GM19328 (cell line): ENCODE results near the gene SYNGR3.
A peak's percentile ranks its signal among the peaks of the same experiment; 100 is the strongest.
"Not testable (repeated sequence)": the region's sequence is repeated elsewhere in the genome, so short reads cannot be mapped to it uniquely, and the experiment has no call there.

Source experiments
- ATAC-seq: cut with Tn5 transposase; IDR thresholded peaks from one replicate; pipeline ENCODE4 v1.9.1; 2021; ENCODE audit warnings: mild to moderate bottlenecking, moderate library complexity; ENCODE audit not compliant: unreplicated experiment

The SYNGR3 gene

GRCh38 chr16:1989209-1990100 lies at the start of gene SYNGR3:
SYNGR3 (plus strand) TSS chr16:1989970; CDS start chr16:1990103, 133 bp downstream.
- no peak for ATAC-seq

GRCh38 chr16:1940273-1941161 lies 49.3 kb upstream of the SYNGR3 start:
- no peak for ATAC-seq

GRCh38 chr16:1941162-1942046 lies 48.4 kb upstream of the SYNGR3 start:
- no peak for ATAC-seq

- no peak for ATAC-seq
Observed at GRCh38 chr16:1942047-1942809, 47.5 kb upstream of the SYNGR3 start.

GRCh38 chr16:1942810-1943726 lies 46.7 kb upstream of the SYNGR3 start, which contains the start of gene MSRB1:
MSRB1 (minus strand) TSS chr16:1943199; CDS start chr16:1943156, 43 bp downstream.
- peak; percentile 87 for ATAC-seq

GRCh38 chr16:1944612-1945199 lies 45.1 kb upstream of the SYNGR3 start:
- ATAC-seq, result no peak

- no peak for ATAC-seq
Observed at GRCh38 chr16:1945559-1946391, 44.0 kb upstream of the SYNGR3 start.

GRCh38 chr16:1946495-1947368 lies 43.0 kb upstream of the SYNGR3 start:
- no peak for ATAC-seq

- no peak for ATAC-seq
Observed at GRCh38 chr16:1947369-1947670, 42.5 kb upstream of the SYNGR3 start.

- no peak for ATAC-seq
Observed at GRCh38 chr16:1949507-1949906, 40.3 kb upstream of the SYNGR3 start.

- ATAC-seq, result no peak
Observed at GRCh38 chr16:1950047-1950446, 39.7 kb upstream of the SYNGR3 start.

- no peak for ATAC-seq
Observed at GRCh38 chr16:1950559-1950958, 39.2 kb upstream of the SYNGR3 start.

- no peak for ATAC-seq
Observed at GRCh38 chr16:1953734-1954133, 36.0 kb upstream of the SYNGR3 start.

- not testable (repeated sequence) for ATAC-seq
Observed at GRCh38 chr16:1957434-1958142, 32.2 kb upstream of the SYNGR3 start.

GRCh38 chr16:1958143-1958491 lies 31.7 kb upstream of the SYNGR3 start:
- not testable (repeated sequence) for ATAC-seq

GRCh38 chr16:1958715-1959268 lies 31.0 kb upstream of the SYNGR3 start:
- no peak for ATAC-seq
